KMS-11 (cell line): Measurements from ENCODE around the gene RPS27.

Experiments
- H2AFZ ChIP-seq: fragments of 200-600 bp; sonication (generic); 2 replicates; pipeline ENCODE4 v1.6.1; 2016; ENCODE audit warnings: antibody characterized with exemption, mixed run types, low read depth
- H3K27ac ChIP-seq: fragments of 200-600 bp; sonication (generic); 2 replicates; pipeline ENCODE4 v1.6.1; 2016; ENCODE audit warnings: mild to moderate bottlenecking, mixed run types
- H3K27me3 ChIP-seq: fragments of 200-600 bp; sonication (generic); 2 replicates; pipeline ENCODE4 v1.6.1; 2017; ENCODE audit warnings: mild to moderate bottlenecking, low read depth, mixed run types, moderate library complexity; ENCODE audit not compliant: insufficient read depth
- H3K36me3 ChIP-seq: fragments of 200-600 bp; sonication (generic); 2 replicates; pipeline ENCODE4 v1.6.1; 2017; ENCODE audit warnings: mild to moderate bottlenecking, mixed run types; ENCODE audit not compliant: insufficient read depth
- H3K4me1 ChIP-seq: fragments of 200-600 bp; sonication (generic); 2 replicates; pipeline ENCODE4 v1.6.1; 2016; ENCODE audit warnings: mild to moderate bottlenecking, low read depth, mixed run types; ENCODE audit not compliant: poor library complexity, severe bottlenecking
- H3K4me2 ChIP-seq: fragments of 200-600 bp; sonication (generic); 2 replicates; pipeline ENCODE4 v1.7.0; 2016; ENCODE audit warnings: mild to moderate bottlenecking, mixed run types
- H3K4me3 ChIP-seq: fragments of 200-600 bp; sonication (generic); IDR thresholded peaks from 2 replicates; pipeline ENCODE4 v1.6.1; 2017; ENCODE audit warnings: low read depth, low read length, mixed read lengths; ENCODE audit not compliant: insufficient read depth
- H3K79me2 ChIP-seq: fragments of 200-600 bp; sonication (generic); 2 replicates; pipeline ENCODE4 v1.6.1; 2016; ENCODE audit warnings: low read depth, mixed run types; ENCODE audit not compliant: insufficient read depth
- H3K9ac ChIP-seq: fragments of 200-600 bp; sonication (generic); 2 replicates; pipeline ENCODE4 v1.6.1; 2016; ENCODE audit warnings: mild to moderate bottlenecking, mixed run types
- H4K20me1 ChIP-seq: fragments of 200-600 bp; sonication (generic); 2 replicates; pipeline ENCODE4 v1.6.1; 2016; ENCODE audit warnings: mild to moderate bottlenecking, mixed run types; ENCODE audit not compliant: insufficient read depth
- TF ChIP-seq, protein P1 (sequence below): fragments of 200-600 bp; sonication (generic); conservative IDR thresholded peaks from 2 replicates; pipeline ENCODE4 v1.6.1; 2017; ENCODE audit warnings: low read depth, mild to moderate bottlenecking, antibody characterized with exemption, low read length, moderate library complexity, mixed read lengths

Gene RPS27

DNA sequence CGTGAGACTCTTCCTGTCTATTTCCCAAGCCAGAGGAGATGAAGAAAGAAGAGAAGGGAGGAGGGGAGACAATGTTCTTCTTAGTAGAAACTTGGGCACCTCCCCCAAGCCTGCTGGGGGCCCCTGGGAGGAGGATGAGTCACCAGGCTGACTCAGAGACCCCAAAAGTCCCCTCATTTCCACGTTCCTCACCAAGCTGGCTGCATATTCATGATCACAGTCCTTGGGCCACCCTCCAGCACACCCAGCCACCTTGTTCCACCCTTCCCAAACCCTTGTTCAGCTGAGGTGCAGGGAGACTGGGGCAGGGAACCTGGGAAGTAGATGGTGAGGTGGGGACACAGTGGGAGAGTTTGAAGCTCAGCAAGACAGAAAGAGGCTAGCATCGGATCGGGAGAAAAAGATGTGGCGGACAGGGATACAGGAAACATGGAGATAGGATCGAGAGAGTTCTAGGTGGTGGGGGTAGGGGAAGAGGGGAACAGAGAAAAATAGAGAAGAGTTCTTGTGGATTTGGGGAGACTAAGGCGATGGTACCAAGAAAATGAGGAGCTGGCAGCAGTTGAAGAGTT lies 5.1 kb upstream of the RPS27 start:
- H3K4me2 ChIP-seq: no peak overlapping the region
- peaks cover 8% of the 10 kb centered on the region; the same call in 1 of the 2 replicates for H3K27me3 ChIP-seq
- TF ChIP-seq, protein P1, sequence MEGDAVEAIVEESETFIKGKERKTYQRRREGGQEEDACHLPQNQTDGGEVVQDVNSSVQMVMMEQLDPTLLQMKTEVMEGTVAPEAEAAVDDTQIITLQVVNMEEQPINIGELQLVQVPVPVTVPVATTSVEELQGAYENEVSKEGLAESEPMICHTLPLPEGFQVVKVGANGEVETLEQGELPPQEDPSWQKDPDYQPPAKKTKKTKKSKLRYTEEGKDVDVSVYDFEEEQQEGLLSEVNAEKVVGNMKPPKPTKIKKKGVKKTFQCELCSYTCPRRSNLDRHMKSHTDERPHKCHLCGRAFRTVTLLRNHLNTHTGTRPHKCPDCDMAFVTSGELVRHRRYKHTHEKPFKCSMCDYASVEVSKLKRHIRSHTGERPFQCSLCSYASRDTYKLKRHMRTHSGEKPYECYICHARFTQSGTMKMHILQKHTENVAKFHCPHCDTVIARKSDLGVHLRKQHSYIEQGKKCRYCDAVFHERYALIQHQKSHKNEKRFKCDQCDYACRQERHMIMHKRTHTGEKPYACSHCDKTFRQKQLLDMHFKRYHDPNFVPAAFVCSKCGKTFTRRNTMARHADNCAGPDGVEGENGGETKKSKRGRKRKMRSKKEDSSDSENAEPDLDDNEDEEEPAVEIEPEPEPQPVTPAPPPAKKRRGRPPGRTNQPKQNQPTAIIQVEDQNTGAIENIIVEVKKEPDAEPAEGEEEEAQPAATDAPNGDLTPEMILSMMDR: no peak
- H4K20me1 ChIP-seq: no peaks in the 10 kb centered on the region
- no peaks in the 10 kb centered on the region for H3K36me3 ChIP-seq
- no peaks in the 10 kb centered on the region for H3K79me2 ChIP-seq
- no peak overlapping the region for H3K27ac ChIP-seq
- no peak overlapping the region for H3K4me3 ChIP-seq
- peaks cover 15% of the 10 kb centered on the region for H3K4me1 ChIP-seq
- H3K9ac ChIP-seq: no peak overlapping the region
- no peak overlapping the region for H2AFZ ChIP-seq

DNA sequence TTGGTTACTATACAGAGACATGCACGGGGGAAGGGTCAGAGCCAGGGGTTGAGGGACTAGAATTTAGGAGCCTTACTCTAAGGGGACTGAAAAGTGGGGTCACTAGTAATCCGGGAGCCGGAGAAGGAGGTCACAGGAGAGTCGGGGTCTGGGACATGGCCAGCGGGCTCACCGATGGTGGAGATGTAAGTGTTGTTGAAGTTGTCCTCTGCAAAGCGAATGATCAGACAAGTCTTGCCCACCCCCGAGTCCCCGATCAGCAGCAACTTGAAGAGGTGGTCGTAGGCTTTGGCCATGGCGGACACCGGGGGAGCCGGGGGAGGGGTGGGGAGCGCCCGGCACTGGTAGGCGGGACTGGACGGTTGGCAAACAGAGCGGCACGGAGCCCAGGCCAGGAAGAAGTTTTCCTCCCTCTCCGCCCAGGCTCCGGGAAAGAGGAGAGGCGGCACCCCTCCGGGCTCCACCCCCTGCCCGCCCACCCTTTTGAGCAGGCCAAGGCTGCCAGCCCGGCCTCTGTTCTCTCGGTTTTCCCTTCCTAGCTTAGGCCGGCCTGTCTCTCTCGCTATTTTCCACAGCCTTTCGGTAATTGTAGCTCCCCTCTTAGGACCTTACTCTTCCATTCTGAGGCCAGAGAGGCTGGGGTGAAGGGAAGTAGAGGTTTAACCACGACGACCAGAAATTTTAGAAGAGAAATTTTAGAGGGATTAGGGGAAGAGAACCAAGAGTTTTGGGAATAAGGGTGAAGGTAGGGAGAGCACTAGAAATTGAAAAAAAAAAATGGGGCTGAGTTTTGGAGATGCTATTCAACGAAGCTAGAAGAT lies 4.4 kb upstream of the RPS27 start, which contains the start of gene RAB13:
Gene RAB13 (minus strand): TSS at position 399 of the 821 bp plus-strand sequence. CDS start 103 bp downstream, at position 296.
- peaks cover 8% of the 10 kb centered on the region; the same call in 1 of the 2 replicates for H3K27me3 ChIP-seq
- H3K79me2 ChIP-seq: peaks cover 6% of the 10 kb centered on the region

DNA sequence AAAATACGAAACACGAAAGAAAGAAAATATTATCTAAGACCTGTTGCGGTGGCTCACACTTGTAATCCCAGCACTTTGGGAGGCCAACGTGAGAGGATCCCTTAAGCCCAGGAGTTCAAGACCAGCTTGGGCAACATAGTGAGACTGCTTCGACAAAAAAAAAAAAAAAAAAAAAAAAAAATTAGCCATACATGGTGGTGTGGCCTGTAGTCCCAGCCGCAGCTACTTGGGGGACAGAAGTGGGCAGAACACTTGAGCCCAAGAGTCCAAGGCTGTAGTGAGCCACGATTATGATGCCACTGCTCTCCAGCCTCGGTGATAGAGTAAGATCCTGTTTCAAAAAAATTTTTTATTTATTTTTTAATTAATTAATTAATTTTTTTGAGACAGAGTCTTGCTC lies 2.9 kb upstream of the RPS27 start:
- Histone ChIP-seq H3K79me2 (peaks cover 19% of the 10 kb centered on the region), H3K4me1 (peaks cover 27% of the 10 kb centered on the region), H3K27me3 (peaks cover 8% of the 10 kb centered on the region; the same call in 1 of the 2 replicates), H3K36me3 (peaks cover 12% of the 10 kb centered on the region; the same call in 1 of the 2 replicates), H4K20me1 (no peaks in the 10 kb centered on the region), H3K27ac (peak overlapping the region; percentile 71), H3K4me3 (peak overlapping the region; percentile 95), H2AFZ (peak overlapping the region; percentile 84), H3K9ac (peak overlapping the region; percentile 35; the same call in 1 of the 2 replicates), H3K4me2 (peak overlapping the region; percentile 59)
- TF ChIP-seq, protein P1: no peak

More for the DNA sequence above, 4.4 kb upstream of the RPS27 start, which contains the start of gene RAB13:
- H3K4me2 ChIP-seq: peak within 1 kb of the TSS; percentile 59
- TF ChIP-seq, protein P1: no peak
- H3K9ac ChIP-seq: peak within 1 kb of the TSS; percentile 35; the same call in 1 of the 2 replicates
- no peaks in the 10 kb centered on the region for H4K20me1 ChIP-seq
- H3K4me1 ChIP-seq: peaks cover 15% of the 10 kb centered on the region
- H3K27ac ChIP-seq: peak within 1 kb of the TSS; percentile 71
- H3K36me3 ChIP-seq: no peaks in the 10 kb centered on the region
- peak within 1 kb of the TSS; percentile 98 for H3K4me3 ChIP-seq
- peak within 1 kb of the TSS; percentile 84 for H2AFZ ChIP-seq

DNA sequence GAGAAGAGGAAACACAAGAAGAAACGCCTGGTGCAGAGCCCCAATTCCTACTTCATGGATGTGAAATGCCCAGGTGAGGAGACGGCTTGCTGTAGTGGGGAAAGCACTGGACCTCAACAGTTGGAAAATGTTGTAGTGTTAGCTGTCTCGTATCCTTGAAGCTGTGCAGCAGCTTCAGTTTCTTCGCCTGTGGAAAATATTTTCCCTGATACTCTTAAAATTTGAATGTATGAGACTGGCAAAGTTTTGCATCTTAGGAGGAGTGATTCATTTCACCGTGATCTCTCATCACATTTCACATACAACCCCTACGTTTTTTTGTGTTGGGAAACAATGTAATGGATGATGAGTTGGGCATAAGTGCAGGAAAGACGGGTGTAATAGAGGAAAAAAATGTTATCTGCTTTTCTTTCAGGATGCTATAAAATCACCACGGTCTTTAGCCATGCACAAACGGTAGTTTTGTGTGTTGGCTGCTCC lies 629 bp downstream of the RPS27 start:
- Histone ChIP-seq H3K9ac (peak overlapping the region; percentile 89), H3K4me3 (peak overlapping the region; percentile 100), H4K20me1 (no peaks in the 10 kb centered on the region), H3K79me2 (peaks cover 24% of the 10 kb centered on the region), H2AFZ (peak overlapping the region; percentile 89; the same call in 1 of the 2 replicates), H3K27ac (peak overlapping the region; percentile 68), H3K36me3 (peaks cover 17% of the 10 kb centered on the region; the same call in 1 of the 2 replicates), H3K4me1 (peaks cover 42% of the 10 kb centered on the region), H3K4me2 (peak overlapping the region; percentile 97), H3K27me3 (no peaks in the 10 kb centered on the region; the same call in 1 of the 2 replicates)
- TF ChIP-seq, protein P1: no peak
